Neutrophil (primary cell): ENCODE results near the gene RHOG.

ENCODE experiments used
- H3K27ac ChIP-seq: fragments of 200-600 bp; sonication (generic); 2 replicates; pipeline ENCODE4 v1.5.1; 2016; ENCODE audit warnings: mild to moderate bottlenecking, moderate library complexity
- H3K27me3 ChIP-seq: fragments of 200-600 bp; sonication (generic); 2 replicates; pipeline ENCODE4 v1.6.0; 2016; ENCODE audit warnings: mild to moderate bottlenecking
- H3K36me3 ChIP-seq: fragments of 200-600 bp; sonication (generic); 2 replicates; pipeline ENCODE4 v1.5.1; 2017
- H3K4me1 ChIP-seq, 2 experiments: fragments of 200-600 bp in 1 of 2; sonication (generic) in 1 of 2; 1 replicate in 1 of 2; 2 replicates in 1 of 2; pipeline versions ENCODE4 v1.5.1 to v1.6.1; 2013 to 2016; ENCODE audit warnings: low read depth in 1 of 2, low read length in 1 of 2, mild to moderate bottlenecking in 1 of 2, moderate library complexity in 1 of 2; ENCODE audit not compliant: control insufficient read depth in 1 of 2, insufficient read depth in 1 of 2
- H3K4me3 ChIP-seq, 2 experiments: fragments of 200-600 bp in 1 of 2; sonication (generic) in 1 of 2; 1 replicate in 1 of 2; 2 replicates in 1 of 2; pipeline ENCODE4 v1.5.1; 2013 to 2016; ENCODE audit warnings: low read depth in 1 of 2, low read length in 1 of 2, mild to moderate bottlenecking in 1 of 2, moderate library complexity in 1 of 2
- H3K9me3 ChIP-seq: fragments of 200-600 bp; sonication (generic); 2 replicates; pipeline ENCODE4 v1.5.1; 2016
- TF ChIP-seq, protein P1 (sequence below): fragments of 200-600 bp; sonication (generic); IDR thresholded peaks from 2 replicates; pipeline ENCODE4 v1.5.1; 2016; ENCODE audit warnings: antibody characterized with exemption

Gene RHOG

GRCh38 chr11:3877364-3878257, 36.9 kb upstream of the RHOG start:
- Histone ChIP-seq H3K4me3 (no peak overlapping the region), H3K36me3 (no peaks in the 10 kb centered on the region), H3K27ac (peak overlapping the region; percentile 82), H3K27me3 (no peaks in the 10 kb centered on the region), H3K9me3 (no peaks in the 10 kb centered on the region), H3K4me1 (peaks cover 56 to 83% of the 10 kb centered on the region in 2 experiments)
- TF ChIP-seq, protein P1, sequence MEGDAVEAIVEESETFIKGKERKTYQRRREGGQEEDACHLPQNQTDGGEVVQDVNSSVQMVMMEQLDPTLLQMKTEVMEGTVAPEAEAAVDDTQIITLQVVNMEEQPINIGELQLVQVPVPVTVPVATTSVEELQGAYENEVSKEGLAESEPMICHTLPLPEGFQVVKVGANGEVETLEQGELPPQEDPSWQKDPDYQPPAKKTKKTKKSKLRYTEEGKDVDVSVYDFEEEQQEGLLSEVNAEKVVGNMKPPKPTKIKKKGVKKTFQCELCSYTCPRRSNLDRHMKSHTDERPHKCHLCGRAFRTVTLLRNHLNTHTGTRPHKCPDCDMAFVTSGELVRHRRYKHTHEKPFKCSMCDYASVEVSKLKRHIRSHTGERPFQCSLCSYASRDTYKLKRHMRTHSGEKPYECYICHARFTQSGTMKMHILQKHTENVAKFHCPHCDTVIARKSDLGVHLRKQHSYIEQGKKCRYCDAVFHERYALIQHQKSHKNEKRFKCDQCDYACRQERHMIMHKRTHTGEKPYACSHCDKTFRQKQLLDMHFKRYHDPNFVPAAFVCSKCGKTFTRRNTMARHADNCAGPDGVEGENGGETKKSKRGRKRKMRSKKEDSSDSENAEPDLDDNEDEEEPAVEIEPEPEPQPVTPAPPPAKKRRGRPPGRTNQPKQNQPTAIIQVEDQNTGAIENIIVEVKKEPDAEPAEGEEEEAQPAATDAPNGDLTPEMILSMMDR: no peak

DNA sequence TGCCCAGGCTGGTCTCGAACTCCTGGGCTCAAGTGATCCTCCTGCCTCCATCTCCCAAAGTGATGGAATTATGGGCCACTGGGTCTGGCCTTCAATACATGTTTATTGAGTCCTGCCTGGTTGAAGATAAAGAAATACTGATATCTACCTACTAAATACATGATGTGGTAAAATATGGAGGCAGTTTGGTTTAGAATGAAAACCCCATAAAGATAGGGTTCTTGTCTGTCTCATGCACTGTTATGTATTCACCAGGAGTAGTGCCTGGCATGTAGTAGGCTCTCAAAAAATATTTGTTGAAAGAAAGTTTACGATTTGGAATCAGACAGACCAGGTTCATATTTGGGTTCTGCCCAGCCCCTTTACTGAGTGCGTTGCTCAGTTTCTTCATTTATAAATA, 35.9 kb upstream of the RHOG start:
- no peaks in the 10 kb centered on the region for H3K27me3 ChIP-seq

GRCh38 chr11:3873712-3874349, 33.1 kb upstream of the RHOG start:
- TF ChIP-seq, protein P1: no peak
- H3K4me3 ChIP-seq: no peak overlapping the region
- H3K36me3 ChIP-seq: no peaks in the 10 kb centered on the region
- no peaks in the 10 kb centered on the region for H3K9me3 ChIP-seq
- peak overlapping the region; percentile 35 for H3K27ac ChIP-seq
- no peaks in the 10 kb centered on the region for H3K27me3 ChIP-seq
- peaks cover 36 to 74% of the 10 kb centered on the region in 2 experiments for H3K4me1 ChIP-seq

More for the DNA sequence above, 35.9 kb upstream of the RHOG start:
- no peaks in the 10 kb centered on the region for H3K9me3 ChIP-seq
- peak overlapping the region; percentile 82 for H3K27ac ChIP-seq
- TF ChIP-seq, protein P1: no peak
- H3K4me1 ChIP-seq: peaks cover 55 to 80% of the 10 kb centered on the region in 2 experiments
- no peaks in the 10 kb centered on the region for H3K36me3 ChIP-seq
- no peak overlapping the region for H3K4me3 ChIP-seq

DNA sequence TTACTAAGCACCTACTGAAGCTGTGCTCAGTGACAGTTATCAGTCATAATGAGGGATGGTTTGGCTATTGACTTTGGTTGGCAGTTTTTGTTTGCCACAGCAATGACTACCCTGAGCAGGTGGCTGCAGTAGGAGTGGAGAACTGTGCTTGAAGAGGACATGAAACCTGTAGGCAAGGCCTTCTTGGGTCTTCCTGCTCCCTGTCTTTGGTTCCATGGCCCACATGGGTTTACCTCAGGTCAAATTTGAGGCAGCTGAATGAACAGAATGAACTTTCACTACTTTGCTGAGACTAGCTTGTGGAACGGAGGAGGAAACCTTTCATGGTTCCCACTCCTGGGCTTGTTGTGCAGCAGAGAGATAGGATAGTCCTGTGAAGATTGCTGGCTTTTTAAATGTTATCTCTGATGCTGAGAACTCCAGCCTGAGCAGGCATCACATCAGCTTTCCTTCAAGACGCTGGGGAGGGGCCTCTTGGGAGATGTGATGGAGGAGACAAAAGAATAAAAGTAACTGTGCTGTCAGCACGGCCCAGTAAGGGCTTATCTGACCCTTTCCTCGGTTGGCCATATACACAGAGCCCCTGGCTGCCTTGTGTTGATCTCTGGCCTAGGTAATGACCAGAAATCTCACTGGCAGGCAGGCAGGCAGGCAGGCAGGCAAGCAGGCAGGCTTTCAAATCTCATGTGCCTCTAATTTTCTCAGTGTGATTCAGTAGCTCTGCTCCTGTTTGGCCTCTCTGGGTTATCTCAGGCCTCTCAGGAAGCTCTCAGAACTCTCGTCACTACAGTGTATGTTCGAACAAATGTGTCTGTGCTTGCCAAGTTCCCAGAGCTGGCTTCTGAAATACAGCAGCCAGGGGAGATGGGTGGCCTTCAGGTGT, 26.7 kb upstream of the RHOG start:
- H3K27ac ChIP-seq: peak overlapping the region; percentile 91
- peaks cover 71 to 90% of the 10 kb centered on the region in 2 experiments for H3K4me1 ChIP-seq

GRCh38 chr11:3866836-3867208, 26.1 kb upstream of the RHOG start:
- peak overlapping the region in 1 of 2 experiments; percentile 39 for H3K4me3 ChIP-seq
- peak overlapping the region; percentile 91 for H3K27ac ChIP-seq
- H3K36me3 ChIP-seq: no peaks in the 10 kb centered on the region
- TF ChIP-seq, protein P1: no peak
- H3K27me3 ChIP-seq: no peaks in the 10 kb centered on the region
- H3K4me1 ChIP-seq: peaks cover 73 to 92% of the 10 kb centered on the region in 2 experiments
- H3K9me3 ChIP-seq: no peaks in the 10 kb centered on the region

More for the DNA sequence above, 26.7 kb upstream of the RHOG start:
- H3K4me3 ChIP-seq: no peak overlapping the region
- H3K36me3 ChIP-seq: no peaks in the 10 kb centered on the region
- TF ChIP-seq, protein P1: no peak
- no peaks in the 10 kb centered on the region for H3K9me3 ChIP-seq
- H3K27me3 ChIP-seq: no peaks in the 10 kb centered on the region
